Measurements from ENCODE around the gene SMTNL1. TPM values are rescaled to one million over a fixed set of nuclear protein-coding genes. Genes with fewer than 3 reads are reported as not detected.

Gene SMTNL1, protein sequence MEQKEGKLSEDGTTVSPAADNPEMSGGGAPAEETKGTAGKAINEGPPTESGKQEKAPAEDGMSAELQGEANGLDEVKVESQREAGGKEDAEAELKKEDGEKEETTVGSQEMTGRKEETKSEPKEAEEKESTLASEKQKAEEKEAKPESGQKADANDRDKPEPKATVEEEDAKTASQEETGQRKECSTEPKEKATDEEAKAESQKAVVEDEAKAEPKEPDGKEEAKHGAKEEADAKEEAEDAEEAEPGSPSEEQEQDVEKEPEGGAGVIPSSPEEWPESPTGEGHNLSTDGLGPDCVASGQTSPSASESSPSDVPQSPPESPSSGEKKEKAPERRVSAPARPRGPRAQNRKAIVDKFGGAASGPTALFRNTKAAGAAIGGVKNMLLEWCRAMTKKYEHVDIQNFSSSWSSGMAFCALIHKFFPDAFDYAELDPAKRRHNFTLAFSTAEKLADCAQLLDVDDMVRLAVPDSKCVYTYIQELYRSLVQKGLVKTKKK
- not detected for total RNA-seq

DNA sequence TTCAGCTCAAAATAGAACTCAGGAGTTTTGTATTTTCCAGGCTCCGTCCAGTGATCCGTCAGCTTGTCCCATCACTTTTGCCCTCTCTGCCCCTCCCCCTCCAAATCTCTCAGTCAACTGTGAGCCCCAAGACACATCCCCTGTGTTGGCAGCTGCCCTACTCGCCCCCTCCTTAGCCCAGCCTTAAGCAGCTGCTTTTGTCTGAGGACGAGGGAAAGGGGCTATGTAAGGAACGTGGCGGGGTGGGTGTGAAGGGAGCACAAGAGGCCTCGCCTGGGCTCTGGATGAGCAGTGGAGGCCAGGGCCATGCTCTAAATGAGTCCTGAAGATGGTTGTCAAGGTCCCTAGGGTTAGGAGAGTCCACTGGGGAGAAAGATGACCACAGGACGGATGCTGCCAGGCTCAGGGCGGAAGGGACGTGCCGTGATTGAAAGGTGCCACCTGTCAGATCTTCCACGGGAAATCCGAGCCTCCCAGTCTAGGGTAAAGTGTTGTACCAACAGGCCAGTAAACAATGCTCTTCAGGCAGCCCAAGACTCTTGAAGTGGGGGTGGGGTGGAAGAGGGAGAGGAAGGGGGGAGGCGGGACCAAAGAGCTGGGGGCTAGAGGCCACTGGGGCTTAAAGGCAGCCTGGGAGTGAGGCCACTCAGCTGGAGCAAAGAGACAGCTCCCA lies at the start of gene SMTNL1:
TSS of gene SMTNL1 (plus strand) at position 649 of the 673 bp plus-strand sequence. CDS start 5,048 bp downstream, outside the sequence.

DNA sequence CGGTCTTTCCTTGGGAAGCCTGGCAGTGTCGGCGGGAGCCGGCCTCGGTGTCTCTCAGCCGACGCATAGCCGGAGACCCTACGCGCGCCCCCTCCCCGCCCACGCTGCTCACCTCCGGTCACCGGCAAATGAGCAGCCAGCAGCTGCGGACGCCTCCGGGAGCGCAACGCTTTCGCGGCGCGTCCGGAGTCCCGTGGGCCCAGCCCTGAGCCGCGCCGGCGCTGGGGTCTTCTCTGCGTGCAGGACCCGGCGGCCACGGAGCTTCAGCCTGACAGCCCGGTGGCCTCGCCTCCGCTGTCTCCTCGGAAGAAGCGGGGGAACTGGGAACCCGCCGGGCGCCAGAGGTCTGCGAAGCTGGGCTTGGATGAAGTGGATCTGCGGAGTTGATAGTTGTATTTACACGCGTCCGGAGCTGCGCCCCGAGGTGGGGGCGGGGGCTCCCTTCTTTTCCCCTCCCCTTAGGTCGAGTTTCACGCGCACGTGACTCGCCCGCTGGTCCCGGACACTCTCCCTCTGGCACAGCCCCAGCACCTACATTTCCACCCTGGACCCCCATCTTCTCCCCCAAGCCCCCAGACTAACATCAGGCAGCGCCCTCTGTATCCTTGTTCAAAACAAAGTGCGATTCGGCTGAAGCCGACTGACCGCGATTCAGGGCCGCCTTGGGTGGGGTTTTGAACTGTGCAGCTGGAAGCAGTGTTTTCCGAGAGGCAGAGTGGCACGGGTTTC lies 21.9 kb upstream of the SMTNL1 start, which contains the start of gene SLC43A1:
TSS of gene SLC43A1 (minus strand) at position 371 of the 729 bp plus-strand sequence. CDS start 1,591 bp downstream, outside the sequence.

DNA sequence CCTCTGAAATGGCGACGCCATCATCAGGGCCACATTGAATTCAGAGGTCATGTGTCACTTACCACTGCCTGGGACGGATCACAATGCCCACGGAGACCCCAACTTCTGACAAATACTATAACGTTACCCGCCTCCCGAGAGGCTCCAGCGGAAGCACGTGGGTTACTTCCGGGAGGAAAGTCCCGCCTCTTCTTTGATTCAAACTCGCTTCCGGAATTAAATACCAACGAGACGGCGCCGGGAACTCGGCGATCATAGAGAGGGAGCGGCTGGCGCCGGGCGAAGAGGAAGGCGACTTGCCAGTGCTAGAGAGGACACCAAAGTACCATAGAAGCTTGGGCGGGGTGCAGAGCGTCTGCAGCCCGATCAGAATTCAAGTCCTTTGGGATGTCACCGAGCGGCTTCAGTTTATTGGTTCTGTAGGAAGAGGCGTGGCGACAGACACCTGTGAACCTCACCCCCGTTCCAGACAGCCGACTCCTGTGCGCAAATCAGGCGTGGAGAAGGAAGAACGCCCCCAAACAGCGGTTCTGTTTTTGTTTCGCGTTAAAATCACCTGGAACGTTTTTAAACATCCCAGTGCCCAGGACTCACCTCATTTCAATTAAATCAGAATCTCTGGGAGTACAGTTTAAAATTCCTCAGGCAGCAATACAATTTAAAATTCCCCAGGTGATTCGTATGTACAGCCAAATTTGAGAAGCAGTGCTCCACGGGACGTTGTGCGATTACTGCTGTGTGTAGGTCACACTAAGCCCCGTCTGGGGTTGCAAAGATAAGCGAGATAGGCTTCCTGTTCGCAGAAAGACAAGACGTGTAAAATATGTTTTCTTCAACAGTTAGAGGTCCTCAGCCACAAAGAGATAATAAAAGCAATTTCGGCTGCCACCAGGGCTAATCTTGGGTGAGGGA lies 6.5 kb upstream of the SMTNL1 start, which contains the start of gene TIMM10:
TSS of gene TIMM10 (minus strand) at position 159 of the 912 bp plus-strand sequence. CDS start 565 bp downstream, outside the sequence.

DNA sequence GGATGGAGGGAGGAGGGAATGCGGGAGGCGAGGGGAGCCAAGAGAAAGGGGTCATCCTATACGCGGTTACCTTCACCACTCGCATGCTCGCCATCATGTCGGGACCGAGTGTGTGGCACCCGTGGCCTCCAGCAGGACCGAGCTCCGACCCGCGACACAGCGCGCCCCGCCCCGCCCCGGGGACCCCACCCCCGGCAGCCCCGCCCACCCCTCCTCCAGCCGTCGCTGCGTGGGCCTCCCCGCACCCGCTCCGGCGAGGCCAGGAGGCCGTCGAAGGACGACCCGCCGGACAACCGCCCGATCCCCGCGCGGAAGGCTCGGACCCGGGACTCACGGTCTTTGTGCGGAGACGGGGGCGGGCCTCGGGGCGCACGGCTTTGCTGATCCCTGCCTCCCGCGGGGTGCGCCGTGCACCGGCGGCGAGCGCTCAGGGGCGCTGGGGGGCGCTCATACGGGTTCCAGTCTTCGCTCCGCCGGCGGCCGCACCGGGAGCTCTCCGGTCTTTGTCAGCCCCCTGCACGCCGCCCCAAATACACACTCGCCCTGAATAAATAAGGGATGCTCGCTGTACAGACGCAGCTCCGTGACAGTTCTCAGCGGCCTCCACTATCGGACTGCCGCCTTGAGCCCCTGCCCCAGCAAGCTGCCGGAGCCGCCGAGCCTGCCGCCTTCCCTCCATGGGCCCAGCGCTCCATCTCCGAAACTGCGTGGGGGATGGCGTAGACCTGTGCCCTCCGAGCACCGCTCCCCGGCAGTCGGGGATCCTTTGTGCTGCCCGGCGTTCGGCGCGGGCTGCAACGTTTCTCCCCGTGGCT lies 30.3 kb downstream of the SMTNL1 start, which contains the start of gene UBE2L6:
TSS of gene UBE2L6 (minus strand) at position 158 of the 815 bp plus-strand sequence. CDS start at position 97, 61 bp downstream.

DNA sequence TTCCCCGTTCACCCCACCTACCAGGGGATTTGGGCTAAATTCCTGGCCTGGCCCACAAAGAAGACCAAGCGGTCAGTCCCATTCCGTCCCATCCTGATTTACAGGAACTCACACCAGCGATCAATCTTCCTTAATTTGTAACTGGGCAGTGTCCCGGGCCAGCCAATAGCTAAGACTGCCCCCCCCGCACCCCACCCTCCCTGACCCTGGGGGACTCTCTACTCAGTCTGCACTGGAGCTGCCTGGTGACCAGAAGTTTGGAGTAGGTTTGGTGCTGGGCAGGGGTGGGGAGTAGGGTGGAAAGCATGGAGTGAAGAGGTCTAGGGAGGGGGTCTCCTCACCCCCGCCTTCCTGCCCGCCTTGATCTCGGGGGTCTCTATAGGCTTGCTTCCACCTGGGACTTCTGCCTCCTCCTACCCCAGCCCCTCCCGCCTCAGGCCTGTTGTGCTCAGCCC lies 60.1 kb downstream of the SMTNL1 start, which contains the start of gene SERPING1:
TSS of gene SERPING1 (plus strand) at position 225 of the 455 bp plus-strand sequence. CDS start 586 bp downstream, outside the sequence.

Small RNAs within 50 kb of the gene (small RNA-seq; reads per million reads assigned to genes)
- 0 reads per million in 2 donors for gene RN7SL605P

Other genes with a start within 250 kb of the SMTNL1 start
- gene TNKS1BP1, start 212.6 kb upstream of the SMTNL1 start, total RNA-seq = 10 to 100 TPM; 20.3 to 22.7 TPM
- 10 to 100 TPM; 47.5 to 78.9 TPM for gene SSRP1, start 201.7 kb upstream of the SMTNL1 start, total RNA-seq
- not detected for gene P2RX3, start 199.2 kb upstream of the SMTNL1 start, total RNA-seq
- not detected for gene PRG3, start 156.4 kb upstream of the SMTNL1 start, total RNA-seq
- gene PRG2, start 146.9 kb upstream of the SMTNL1 start, total RNA-seq = under 1 TPM; under 0.01 to 0.69 TPM
- gene SLC43A3, start 110.5 kb upstream of the SMTNL1 start, total RNA-seq = 100 to 1,000 TPM; 319 to 645 TPM
- gene RTN4RL2, start 77.1 kb upstream of the SMTNL1 start, total RNA-seq = under 1 TPM; under 0.01 to 0.67 TPM
- 10 to 100 TPM in 1 of 2 donors, 1 to 10 TPM in 1; 5.2 to 17.0 TPM for gene SLC43A1, start 21.9 kb upstream of the SMTNL1 start, total RNA-seq
- gene TIMM10, start 6.8 kb upstream of the SMTNL1 start, total RNA-seq = 10 to 100 TPM; 19.6 to 72.9 TPM
- gene UBE2L6, start 30.1 kb downstream of the SMTNL1 start, total RNA-seq = 100 to 1,000 TPM; 169 to 295 TPM
- 1 to 10 TPM; 8.3 to 8.9 TPM for gene SERPING1, start 60.1 kb downstream of the SMTNL1 start, total RNA-seq
- gene YPEL4, start 112.3 kb downstream of the SMTNL1 start, total RNA-seq = 1 to 10 TPM in 1 of 2 donors, under 1 TPM in 1; 0.33 to 1.4 TPM
- gene CLP1, start 120.2 kb downstream of the SMTNL1 start, total RNA-seq = 10 to 100 TPM; 14.1 to 26.6 TPM
- gene ZDHHC5, start 130.5 kb downstream of the SMTNL1 start, total RNA-seq = 10 to 100 TPM; 42.3 to 56.3 TPM
- 10 to 100 TPM; 12.7 to 17.3 TPM for gene MED19, start 174.6 kb downstream of the SMTNL1 start, total RNA-seq
- gene TMX2, start 175.0 kb downstream of the SMTNL1 start, total RNA-seq = 100 to 1,000 TPM in 1 of 2 donors, 10 to 100 TPM in 1; 91.9 to 141 TPM
- gene SELENOH, start 203.9 kb downstream of the SMTNL1 start, total RNA-seq = 10 to 100 TPM; 67.6 to 82.2 TPM
- gene BTBD18, start 214.2 kb downstream of the SMTNL1 start, total RNA-seq = not detected
- gene CTNND1, start 224.2 kb downstream of the SMTNL1 start, total RNA-seq = 100 to 1,000 TPM; 119 to 165 TPM